ENCODE data around the gene NLGN4Y. TPM values are rescaled to one million over a fixed set of nuclear protein-coding genes. Genes with fewer than 3 reads are reported as not detected.

NLGN4Y gene
- total and polyA plus RNA-seq, 2 of the 4 experiments (the other 2 are of a cell fraction), result not detected

GRCh38 chrY:14644157-14644952, 120.0 kb downstream of the NLGN4Y start:
- POLR2A ChIA-PET (ENCODE audit: unreplicated experiment), result no interaction called here
- intact Hi-C loops (cut with micrococcal nuclease), result no loop called here

More at GRCh38 chrY:14644157-14644952, 120.0 kb downstream of the NLGN4Y start:
- Histone ChIP-seq H4K8ac (ENCODE audit: low read depth in 2 of 2, low read length in 2 of 2) (no peak overlapping the region), H3K14ac (replicated peaks; ENCODE audit: low read depth, low read length) (no peak overlapping the region), H3K27ac (ENCODE audit: insufficient read depth, low read length) (no peak overlapping the region), H2AFZ (replicated peaks; ENCODE audit: low read length, poor library complexity) (no peak overlapping the region), H3K18ac (ENCODE audit: low read depth, low read length) (no peak overlapping the region), H3K27me3 (ENCODE audit: control insufficient read depth, insufficient read depth, low read length) (no peaks in the 10 kb centered on the region), H2BK15ac (ENCODE audit: low read depth, low read length) (no peak overlapping the region), H3K9ac (ENCODE audit: low read depth, low read length) (no peak overlapping the region), H2BK5ac (ENCODE audit: low read depth, low read length, poor library complexity, severe bottlenecking) (no peak overlapping the region), H3K4me2 (ENCODE audit: low read depth, low read length) (no peak overlapping the region), H3K4me1 (ENCODE audit: control insufficient read depth, insufficient read depth, low read length) (no peaks in the 10 kb centered on the region), H4K20me1 (ENCODE audit: insufficient read depth, low read length) (no peaks in the 10 kb centered on the region), H2BK120ac (ENCODE audit: low read depth, low read length) (no peak overlapping the region), H3K4me3 (ENCODE audit: insufficient read depth, low read depth, low read length) (no peak overlapping the region), H2BK20ac (ENCODE audit: low read depth, low read length) (no peak overlapping the region), H3K36me3 (ENCODE audit: control insufficient read depth, insufficient read depth, low read length) (no peaks in the 10 kb centered on the region), H2AK9ac (replicated peaks; ENCODE audit: low read depth, low read length, poor library complexity) (no peak overlapping the region), H3K4ac (ENCODE audit: low read depth, low read length) (no peak overlapping the region), H3K79me1 (ENCODE audit: low read depth in 1 of 2, low read length in 2 of 2) (no peaks in the 10 kb centered on the region), H2AK5ac (ENCODE audit: low read depth, low read length) (no peak overlapping the region), H3K9me3 (ENCODE audit: control insufficient read depth, insufficient read depth, low read length) (no peaks in the 10 kb centered on the region), H4K91ac (ENCODE audit: insufficient read depth, low read depth, low read length) (no peak overlapping the region), H3K23ac (ENCODE audit: low read depth, low read length) (no peak overlapping the region), H3K56ac (ENCODE audit: extremely low read depth, insufficient read depth, low read length) (no peak overlapping the region), H3K9me1 (ENCODE audit: insufficient read depth, low read length) (no peaks in the 10 kb centered on the region), H4K5ac (ENCODE audit: low read depth, low read length) (no peak overlapping the region)
- CTCF ChIA-PET, result no interaction called here
- ATAC-seq (ENCODE audit: low read depth) (no peak), DNase-seq (no peak)
- no peak for TF ChIP-seq ELK1 (IDR thresholded peaks at IDR 0.05; ENCODE audit: borderline replicate concordance, low read depth, low read length)
- TF ChIP-seq NFE2L2 (IDR thresholded peaks at IDR 0.05; ENCODE audit: low read depth, low read length), result no peak
- no CpG with 5 or more reads among the region's 6 CpGs for WGBS, 2 experiments (ENCODE audit: extremely low coverage in 2 of 2, insufficient read length in 1 of 2)
- dilution Hi-C loops (cut with HindIII; ENCODE audit: low sequenced_read_pairs, unreplicated experiment), result no loop called here
- in situ Hi-C loops (cut with MboI; ENCODE audit: low sequenced_read_pairs), result no loop called here
- no TSS peak for BruUV-seq (replicated peaks)

Data from IMR-90 (cell line).